ENCODE data around the gene LGALS9C.
"Not testable (repeated sequence)": the region's sequence is repeated elsewhere in the genome, so short reads cannot be mapped to it uniquely, and the experiment has no call there.

DNA sequence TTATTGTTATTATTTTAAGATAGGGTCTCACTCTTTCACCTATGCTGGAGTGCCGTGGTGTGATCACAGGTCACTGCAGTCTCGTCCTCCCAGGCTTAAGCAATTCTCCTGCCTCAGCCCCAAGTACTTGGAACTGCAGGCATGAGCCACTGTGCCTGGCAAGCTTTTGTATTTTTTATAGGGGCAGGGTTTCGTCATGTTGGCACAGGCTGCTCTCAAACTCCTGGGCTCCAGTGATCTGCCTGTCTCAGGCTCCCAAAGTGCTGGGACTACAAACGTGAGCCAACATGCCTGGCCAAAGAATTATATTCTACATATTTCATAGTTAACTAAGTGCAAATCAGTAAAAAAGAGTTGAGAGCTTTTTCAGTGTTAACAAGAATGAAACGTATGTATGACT is 65.6 kb downstream of the LGALS9C start:
- TF ChIP-seq, protein P1, sequence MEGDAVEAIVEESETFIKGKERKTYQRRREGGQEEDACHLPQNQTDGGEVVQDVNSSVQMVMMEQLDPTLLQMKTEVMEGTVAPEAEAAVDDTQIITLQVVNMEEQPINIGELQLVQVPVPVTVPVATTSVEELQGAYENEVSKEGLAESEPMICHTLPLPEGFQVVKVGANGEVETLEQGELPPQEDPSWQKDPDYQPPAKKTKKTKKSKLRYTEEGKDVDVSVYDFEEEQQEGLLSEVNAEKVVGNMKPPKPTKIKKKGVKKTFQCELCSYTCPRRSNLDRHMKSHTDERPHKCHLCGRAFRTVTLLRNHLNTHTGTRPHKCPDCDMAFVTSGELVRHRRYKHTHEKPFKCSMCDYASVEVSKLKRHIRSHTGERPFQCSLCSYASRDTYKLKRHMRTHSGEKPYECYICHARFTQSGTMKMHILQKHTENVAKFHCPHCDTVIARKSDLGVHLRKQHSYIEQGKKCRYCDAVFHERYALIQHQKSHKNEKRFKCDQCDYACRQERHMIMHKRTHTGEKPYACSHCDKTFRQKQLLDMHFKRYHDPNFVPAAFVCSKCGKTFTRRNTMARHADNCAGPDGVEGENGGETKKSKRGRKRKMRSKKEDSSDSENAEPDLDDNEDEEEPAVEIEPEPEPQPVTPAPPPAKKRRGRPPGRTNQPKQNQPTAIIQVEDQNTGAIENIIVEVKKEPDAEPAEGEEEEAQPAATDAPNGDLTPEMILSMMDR (IDR thresholded peaks at IDR 0.05) = not testable (repeated sequence)
- not testable (repeated sequence) for TF ChIP-seq POLR2AphosphoS5 (IDR thresholded peaks at IDR 0.05)

All from stomach (tissue), 4 donors.